Hematopoietic multipotent progenitor cell treated with erythropoietin and hydrocortisone succinate and interleukin-3 and kit ligand, for 8 days (in vitro differentiated cells): ENCODE results near the gene KY.

Source experiments
- DNase-seq: peaks from one replicate; pipeline ENCODE4 v3.0.0-alpha.2; 2015

The KY gene

DNA sequence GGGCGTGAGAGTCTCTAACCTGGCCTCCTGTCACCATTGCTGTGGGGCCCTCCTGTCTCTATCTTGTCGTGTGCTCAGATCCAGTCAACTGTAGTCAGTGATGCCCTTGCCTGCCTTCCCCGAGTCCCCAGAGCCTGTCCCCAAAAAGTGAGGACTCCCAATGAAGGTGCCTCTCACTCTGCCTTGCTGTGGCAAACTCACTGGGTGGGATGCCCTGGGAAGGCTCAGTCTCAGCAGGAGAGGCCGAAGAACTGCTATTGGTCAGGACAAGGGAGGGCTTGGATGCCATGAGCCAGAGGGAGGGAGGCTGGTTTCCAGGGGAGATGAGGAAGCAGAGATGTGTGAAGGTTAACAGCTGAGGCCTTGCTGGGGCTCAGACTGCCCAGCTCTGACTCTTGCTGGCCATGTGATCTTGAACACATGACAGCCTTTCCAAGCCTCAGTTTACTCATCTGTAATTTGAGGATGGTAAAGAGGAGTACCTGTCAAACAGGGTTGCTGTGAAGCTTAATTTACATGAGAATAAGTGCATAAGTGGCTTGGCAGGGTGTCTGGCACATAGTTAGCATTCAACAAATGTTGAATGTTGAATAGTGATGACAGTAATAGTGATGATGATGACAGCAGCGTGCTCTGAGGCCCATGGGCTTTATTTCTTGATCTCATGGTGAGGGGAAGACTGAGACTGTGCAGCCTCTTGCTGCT, 8.2 kb downstream of the KY start:
- DNase-seq, result no peak

- DNase-seq, result no peak
Observed at GRCh38 chr3:134641671-134642300, 9.0 kb downstream of the KY start.

GRCh38 chr3:134640872-134641470, 9.9 kb downstream of the KY start:
- peak; percentile 31 for DNase-seq

DNA sequence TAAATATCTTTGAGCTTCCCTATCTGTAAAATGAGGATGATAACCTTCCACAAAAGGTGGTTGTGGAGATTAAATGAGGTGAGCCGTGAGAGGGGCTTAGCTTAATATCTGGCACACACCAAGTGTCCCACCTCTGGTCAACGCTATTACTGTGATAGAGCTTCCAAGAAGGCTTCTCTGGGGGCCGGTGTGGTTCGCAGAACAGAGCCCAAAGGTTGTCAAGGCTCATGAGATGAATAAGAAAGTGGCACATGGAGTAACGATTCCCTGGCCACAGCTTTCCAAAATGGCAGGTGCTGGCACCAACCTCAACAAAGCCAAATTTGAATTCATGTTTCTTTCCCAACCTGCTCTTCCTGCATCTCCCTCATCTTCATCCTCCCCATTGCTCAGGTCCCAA, 10.4 kb downstream of the KY start:
- no peak for DNase-seq

DNA sequence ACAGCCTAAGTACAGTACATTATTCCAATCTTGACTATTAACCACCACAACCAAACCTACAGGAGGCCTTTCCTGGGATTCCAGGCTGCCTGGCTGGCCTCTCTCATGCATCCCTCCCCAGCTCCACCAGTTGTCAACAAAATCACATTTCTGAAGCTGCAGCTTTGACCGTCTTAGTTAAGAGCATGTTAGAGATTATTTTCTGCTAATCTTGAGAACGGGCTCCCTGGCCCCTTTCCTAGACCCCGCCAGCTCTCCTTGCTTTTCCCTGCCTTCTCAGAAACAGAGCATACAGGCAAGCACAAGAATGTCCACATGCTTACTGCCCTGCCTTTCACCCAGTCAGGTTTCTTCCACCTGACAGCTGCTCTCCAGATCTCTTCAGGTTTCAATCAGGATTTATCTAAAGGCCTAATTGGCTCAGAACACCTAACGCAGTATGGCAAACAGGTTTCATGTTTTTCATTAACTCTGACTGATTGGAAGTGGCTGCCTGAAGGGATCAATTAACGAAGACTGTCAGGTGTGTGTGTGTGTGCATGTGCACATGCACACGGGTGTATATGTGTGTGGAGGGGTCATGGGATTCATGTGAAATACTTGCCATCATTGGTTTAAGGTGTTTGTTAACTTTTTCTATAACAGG, 12.3 kb downstream of the KY start:
- no peak for DNase-seq

GRCh38 chr3:134636406-134636805, 14.4 kb downstream of the KY start:
- DNase-seq, result no peak

DNA sequence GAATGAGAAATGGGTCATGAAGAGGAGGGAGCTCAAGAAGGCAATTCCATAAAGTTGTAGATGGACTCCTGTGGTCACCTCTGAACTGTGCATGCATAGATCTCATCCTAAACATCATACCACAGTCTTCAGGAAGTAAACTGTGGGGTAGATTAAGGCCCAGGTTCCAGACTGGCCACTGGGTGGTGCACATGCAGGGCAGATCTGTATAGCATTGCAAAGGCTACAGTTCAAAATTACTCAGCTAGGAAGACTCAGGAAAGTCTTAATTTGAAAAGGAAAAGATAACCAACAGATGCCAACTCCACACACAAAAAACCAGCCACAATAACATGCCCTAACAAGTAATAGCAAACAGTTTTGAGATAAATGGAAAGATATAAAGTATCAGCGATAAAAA, 20.3 kb downstream of the KY start:
- no peak for DNase-seq

DNA sequence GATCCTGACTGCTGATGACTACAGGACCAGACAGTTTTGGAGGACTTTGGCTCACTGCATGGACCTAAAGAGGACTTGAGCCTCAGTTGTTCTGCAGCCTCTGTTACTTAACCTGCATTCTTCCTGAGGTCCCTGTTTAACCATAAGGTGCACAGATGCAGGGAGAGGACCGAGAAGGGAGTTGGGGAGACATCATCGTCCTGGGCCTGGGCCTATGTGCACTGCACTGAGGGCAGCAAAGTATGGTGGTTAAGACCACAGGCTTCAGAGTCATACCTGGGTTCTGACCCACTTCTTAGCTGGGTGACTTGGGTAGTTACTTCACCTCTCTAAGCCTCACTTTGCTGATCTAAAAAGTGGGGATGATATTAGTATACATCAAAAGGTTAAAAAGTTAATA, 21.9 kb downstream of the KY start:
- no peak for DNase-seq

DNA sequence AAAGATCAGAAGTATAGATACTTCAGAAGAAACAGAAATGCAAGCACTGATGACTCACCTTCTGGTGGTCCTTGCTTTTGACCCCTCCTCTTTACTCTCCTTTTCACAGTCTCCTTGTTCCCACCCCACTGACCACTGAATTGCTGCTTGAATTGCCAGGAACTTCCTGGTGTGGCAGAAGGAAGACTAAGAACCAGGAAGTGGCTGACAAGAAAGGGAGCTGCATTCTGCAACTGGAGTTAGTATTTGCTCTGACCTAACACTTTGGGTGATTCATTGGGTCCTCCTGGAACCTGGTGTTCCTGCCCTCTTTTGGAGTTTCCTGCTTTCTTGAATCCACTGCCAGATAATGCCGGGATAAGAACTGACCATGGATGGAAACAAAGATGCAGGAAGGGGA, 23.0 kb downstream of the KY start:
- no peak for DNase-seq

DNA sequence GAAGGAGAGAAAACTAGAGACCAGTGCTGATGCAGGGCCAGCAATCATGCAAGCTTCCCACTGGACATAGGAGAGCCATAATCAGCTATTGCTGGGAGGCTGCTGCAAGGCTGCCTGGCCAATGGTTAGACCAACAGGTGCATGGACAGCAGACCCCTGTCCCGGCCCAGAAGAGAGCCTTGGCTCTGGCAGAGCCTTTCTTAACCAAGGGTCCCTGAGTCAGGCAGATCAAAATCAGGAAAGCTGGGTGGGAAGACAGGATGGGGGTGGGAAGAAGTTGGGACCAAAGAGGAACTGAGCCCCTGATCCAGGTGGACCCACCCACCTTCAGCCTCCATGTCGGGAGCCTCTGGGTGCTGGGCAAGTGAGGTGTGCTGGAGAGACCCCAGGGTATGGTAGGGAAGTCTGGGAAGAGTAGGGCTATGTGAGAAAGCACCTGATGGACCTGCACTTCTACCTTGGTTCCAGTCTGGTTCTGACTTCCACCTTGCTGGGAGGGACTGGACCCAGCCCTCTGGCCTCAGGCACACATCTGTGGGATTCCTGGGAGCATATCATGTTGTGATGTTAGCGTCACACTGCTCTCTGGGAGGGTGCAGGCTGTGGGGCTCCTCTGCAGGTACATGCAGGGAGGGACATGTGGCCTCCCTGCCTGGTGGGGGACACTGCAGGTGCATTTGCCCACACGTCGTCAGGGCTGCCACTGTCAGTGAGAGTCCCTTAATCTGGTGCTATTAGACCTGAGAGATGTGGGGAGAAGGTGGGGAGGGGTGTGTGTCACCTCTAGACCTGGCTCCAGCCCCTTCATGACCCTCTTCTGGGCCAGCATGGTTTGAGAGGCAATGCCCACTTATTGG, 24.7 kb downstream of the KY start:
- DNase-seq, result no peak

- DNase-seq, result no peak
Observed at GRCh38 chr3:134625462-134625861, 25.4 kb downstream of the KY start.

DNA sequence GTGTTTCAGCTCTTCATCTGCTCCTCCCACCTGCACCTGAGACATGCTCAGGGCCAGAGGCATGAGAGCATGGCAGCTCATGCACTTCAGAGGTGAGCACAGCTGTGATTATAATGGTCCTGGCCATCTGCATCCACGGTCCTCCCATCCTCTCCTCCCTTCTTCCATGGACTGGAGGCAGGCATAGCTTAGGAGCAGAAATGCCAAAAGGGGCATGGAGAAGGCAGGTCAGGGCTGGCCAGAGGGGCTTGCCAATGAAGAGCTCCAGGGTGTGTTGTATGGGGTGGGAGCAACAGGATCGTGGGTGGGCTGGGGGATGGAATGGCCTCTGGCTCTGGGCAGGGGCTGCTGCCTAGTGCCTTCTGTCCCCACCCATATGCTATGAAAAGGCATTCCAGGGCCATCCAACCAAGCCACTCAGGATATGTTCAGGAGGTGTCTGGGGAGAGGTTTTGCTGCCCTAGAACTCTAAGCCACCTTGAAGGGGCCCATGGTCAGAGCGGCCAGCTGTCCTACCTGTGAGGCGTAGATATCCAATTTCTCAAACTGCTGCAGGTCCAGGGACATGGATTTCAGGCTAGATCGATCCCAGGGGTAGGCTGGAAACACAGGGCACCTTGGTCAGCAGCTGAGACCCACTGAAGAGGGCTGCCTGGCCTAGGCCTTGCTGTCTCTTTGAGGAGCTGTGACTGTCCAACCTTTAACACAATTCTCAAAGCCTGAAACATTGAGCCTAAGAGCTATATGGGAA, 26.1 kb downstream of the KY start:
- DNase-seq, result no peak

GRCh38 chr3:134623615-134624245, 27.1 kb downstream of the KY start:
- DNase-seq, result no peak

DNA sequence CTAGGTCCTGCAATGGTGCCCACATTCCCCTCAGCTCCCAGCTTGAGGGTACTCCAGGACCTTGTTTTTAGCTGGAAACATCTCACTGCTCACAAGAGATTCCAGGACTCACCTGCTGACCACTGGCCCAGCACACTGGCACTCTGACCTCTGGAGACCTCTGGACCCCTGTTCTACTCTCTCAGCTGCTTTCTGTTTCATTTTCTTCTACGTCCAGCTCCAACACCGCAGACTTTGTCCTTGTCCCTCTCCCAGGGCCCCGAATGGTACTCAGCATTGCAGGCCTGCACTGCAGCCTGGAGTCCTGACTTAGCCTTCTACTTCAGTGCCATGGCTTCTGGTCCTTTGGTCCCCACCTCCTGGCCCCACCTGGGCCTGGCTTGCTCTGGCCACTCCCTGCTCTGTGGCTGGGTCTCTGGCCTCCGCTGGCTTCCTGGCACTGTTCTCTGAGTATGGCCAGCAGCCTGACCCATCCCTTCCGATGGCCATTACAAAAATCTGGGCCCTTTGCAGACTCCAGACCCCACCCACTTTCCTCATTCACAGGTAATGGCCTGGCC, 27.9 kb downstream of the KY start:
- no peak for DNase-seq

GRCh38 chr3:134621854-134622253, 29.0 kb downstream of the KY start:
- no peak for DNase-seq

DNA sequence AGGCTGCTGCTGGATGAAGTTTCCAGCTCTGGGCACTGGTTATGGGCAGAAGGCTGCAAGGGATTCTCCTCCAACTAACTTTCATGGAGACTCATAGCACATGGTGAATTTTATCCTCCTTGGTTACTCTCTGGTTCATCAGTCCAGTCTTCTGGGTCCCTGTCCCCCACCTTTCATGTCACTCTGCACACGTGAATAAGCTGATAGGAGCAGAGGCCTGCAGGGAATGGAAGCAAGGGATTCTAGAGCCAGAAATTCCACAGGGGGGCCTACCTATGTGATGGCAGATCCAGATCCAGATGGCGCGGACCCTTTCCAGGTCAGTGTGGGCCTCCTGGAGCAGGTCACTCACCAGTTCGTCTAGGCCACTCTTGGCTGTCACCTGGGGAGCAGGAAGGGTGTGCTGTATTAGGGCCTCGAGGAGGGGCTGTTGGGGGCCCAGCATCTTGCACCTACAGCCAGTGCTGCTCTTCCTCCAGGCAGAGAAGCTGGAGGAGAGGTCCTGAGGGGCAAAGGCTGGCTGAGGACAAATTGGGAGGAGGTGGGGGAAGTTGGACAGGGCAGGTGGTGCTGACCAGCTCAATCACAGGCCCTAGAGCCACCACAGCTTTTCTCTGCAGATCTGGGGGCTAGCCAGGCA, 30.2 kb downstream of the KY start:
- no peak for DNase-seq

- DNase-seq, result no peak
Observed at GRCh38 chr3:134619884-134620445, 30.9 kb downstream of the KY start.

DNA sequence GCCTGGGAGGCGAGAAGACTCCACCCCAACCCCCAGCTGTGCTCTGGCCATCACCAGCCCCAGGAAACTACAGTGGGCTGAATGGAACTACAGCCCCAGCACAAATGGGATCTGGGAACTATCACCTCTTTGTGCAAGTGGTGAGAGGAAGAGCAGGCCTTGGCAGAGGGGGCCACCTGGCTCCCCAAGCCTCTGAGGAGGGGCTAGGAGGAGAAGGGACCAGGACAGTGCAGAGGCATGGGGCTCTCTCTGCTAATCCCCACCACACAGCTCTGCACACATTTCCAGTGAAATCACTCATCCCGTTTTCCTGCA, 31.6 kb downstream of the KY start:
- DNase-seq, result no peak

GRCh38 chr3:134618478-134619300, 32.1 kb downstream of the KY start:
- DNase-seq, result no peak
